ENCODE measurements around the gene MGA.
A peak's percentile ranks its signal among the peaks of the same experiment; 100 is the strongest.

Gene MGA

DNA sequence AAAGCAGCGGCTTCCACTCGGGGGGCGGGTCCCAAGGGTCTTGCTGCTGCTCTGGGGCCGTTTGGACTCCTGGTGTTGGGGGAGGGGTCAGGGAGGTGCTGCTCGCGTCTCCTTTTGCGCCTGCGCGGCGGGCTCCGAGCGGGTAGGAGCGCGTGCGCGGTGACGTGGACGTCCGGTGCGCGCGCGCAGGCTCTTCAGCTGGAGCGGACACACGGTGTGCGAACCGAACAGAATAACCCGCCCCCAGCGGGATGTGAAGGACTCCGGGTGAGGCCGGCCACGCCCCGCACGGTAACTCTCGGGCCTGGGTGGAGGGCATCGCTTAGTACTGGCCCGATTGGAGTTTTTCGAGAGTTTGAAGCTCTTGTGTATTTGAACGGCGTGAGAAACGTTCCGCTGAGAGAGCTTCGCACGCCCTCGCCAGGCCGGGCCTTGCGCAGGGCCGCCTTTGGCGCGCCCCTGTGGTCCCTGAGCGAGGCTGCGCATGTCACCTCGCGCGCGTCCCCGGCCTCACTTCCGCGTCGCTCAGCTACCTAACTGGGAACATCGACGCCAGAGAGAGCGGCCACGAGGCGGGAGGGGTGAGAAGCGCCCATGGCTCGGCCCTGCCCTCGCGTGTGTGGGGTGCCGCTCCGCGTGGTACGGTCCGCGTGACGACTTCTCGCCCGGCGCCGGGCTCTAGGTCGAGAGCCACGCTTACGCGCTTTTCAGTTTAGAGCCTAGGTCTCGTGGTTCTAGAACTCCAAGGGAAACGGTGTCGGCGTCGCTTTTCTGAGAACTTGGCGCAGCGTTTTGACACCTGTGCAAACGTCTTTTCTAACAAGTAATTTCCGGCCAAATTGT is at the start of gene MGA:
MGA (plus strand) TSS at position 171 of the 843 bp plus-strand sequence.
- Histone ChIP-seq H3K4me1 (ENCODE audit: control insufficient read depth in 1 of 2, insufficient read depth in 1 of 2, low read depth in 1 of 2, low read length in 1 of 2) (peaks cover 22 to 25% of the 10 kb centered on the region in 2 experiments), H3K27ac (peak within 1 kb of the TSS; percentile 93), H3K9me3 (no peaks in the 10 kb centered on the region), H3K4me3 (ENCODE audit: low read depth in 1 of 2, low read length in 1 of 2) (peak within 1 kb of the TSS; percentile 77 to 96), H3K27me3 (no peaks in the 10 kb centered on the region), H3K36me3 (no peaks in the 10 kb centered on the region)
- peak; percentile 27 for TF ChIP-seq CTCF (IDR thresholded peaks at IDR 0.05)

DNA sequence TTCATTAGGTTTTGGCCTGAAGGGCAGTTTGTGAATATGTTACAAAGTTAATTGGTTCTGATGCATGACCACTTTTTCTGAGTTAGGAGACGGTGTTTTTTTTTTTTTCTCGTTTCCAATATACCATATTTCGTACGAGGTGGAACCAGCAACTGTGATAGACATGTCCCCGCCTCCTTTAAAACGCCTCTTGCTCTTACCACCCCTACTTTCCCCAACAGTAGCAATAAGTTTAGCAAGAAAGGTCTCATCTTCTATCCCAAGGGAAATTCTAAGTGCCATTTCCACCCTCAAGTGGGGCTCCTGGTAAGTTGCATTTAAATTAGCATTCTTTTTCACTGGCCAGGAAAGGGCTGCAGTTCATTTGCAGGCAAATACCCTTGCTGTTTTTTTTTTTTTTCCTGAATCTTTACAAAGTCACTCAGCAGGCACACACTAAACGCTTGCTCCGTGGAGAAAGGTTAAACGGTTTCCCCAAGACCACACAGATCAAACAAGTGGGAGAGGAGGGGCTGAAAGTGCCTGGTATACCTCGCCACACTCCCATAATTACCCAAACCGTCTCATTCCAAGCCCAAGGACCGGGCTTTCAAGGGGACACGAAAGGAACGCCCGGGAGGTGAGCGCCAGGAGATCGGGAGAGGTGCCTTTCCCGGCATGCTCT is 39.5 kb upstream of the MGA start:
- TF ChIP-seq CTCF (IDR thresholded peaks at IDR 0.05) = no peak
- no peaks in the 10 kb centered on the region for H3K36me3 ChIP-seq
- no peaks in the 10 kb centered on the region for H3K9me3 ChIP-seq
- peaks cover 25% of the 10 kb centered on the region for H3K27me3 ChIP-seq
- peak overlapping the region; percentile 76 for H3K27ac ChIP-seq
- peaks cover 9 to 18% of the 10 kb centered on the region in 2 experiments for H3K4me1 ChIP-seq (ENCODE audit: control insufficient read depth in 1 of 2, insufficient read depth in 1 of 2, low read depth in 1 of 2, low read length in 1 of 2)
- peak overlapping the region; percentile 71 to 89 for H3K4me3 ChIP-seq (ENCODE audit: low read depth in 1 of 2, low read length in 1 of 2)

DNA sequence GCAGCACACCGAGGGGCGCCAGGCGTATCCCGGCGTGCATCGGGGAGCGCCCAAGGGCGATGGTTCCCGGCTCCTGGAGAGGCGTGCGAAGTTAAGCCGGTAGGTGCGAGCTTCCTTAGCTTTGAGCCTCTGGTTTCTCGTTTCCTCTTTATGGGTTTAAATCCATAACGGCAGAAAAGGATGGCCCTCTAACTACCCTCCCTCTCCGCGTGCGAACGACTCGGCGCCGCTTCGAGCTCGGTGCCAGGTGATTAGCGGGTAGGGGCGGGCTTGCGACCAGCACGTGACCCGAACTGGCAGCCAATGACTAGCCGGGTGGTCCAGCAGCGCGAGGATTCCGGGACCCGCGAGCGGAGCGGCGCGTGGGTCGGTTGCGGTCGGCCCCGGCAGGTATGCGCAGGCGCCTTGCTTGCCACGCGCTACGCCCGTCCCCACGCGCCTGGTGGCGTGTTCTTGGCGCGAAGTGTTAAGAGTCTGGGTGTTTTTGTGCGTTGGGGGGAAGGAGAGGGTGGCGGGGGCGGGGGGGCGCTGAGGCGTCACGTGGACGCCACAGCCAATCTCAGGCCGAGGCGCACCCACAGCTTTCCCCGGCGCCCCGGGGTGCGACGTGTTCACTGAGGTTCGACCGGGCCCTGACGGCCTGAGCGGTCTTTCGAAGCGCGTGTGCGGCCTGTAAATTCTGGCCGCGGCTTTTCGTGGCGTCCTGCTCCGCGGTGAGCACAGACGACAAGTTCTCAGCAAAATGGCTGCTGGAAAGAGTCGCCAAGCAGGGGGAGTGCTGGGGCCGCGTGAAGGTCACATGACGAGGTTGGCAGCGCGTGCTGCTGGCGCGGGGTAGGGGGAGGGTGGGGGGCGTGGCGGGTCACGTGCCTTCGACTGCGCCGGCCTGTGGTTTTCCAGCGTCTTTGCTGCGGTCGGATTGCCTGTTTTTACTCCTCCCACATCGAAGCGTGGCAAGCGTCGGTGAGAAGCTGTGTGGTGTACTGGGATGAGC is 38.7 kb upstream of the MGA start:
- Histone ChIP-seq H3K4me3 (ENCODE audit: low read depth in 1 of 2, low read length in 1 of 2) (peak overlapping the region; percentile 71 to 89), H3K4me1 (ENCODE audit: control insufficient read depth in 1 of 2, insufficient read depth in 1 of 2, low read depth in 1 of 2, low read length in 1 of 2) (peaks cover 9 to 18% of the 10 kb centered on the region in 2 experiments), H3K27ac (peak overlapping the region; percentile 76), H3K9me3 (no peaks in the 10 kb centered on the region), H3K36me3 (no peaks in the 10 kb centered on the region), H3K27me3 (peaks cover 25% of the 10 kb centered on the region)
- TF ChIP-seq CTCF (IDR thresholded peaks at IDR 0.05) = no peak

DNA sequence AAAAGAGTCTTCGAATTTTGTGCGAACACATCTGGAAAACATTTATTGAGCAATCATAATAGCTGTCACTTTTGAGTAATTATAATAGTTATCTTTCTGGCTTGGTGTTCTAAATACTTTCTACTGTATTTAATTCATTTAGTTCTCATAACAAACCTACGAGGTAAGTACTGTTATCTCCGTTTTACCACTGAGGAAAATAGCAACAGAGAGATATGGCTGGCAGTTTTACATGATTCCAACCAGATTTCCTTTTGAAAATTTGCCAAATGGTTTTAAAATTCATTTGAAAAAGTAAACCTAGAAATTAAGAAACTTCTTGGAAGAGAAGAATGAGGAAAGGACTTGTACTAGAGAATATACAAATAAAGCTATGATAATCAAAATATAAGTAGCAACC is 37.3 kb upstream of the MGA start:
- H3K4me3 ChIP-seq (ENCODE audit: low read depth in 1 of 2, low read length in 1 of 2) = no peak overlapping the region

More for the DNA sequence above, 37.3 kb upstream of the MGA start:
- no peaks in the 10 kb centered on the region for H3K36me3 ChIP-seq
- H3K27ac ChIP-seq = no peak overlapping the region
- H3K27me3 ChIP-seq = peaks cover 25% of the 10 kb centered on the region
- no peaks in the 10 kb centered on the region for H3K9me3 ChIP-seq
- no peak for TF ChIP-seq CTCF (IDR thresholded peaks at IDR 0.05)
- H3K4me1 ChIP-seq (ENCODE audit: control insufficient read depth in 1 of 2, insufficient read depth in 1 of 2, low read depth in 1 of 2, low read length in 1 of 2) = peaks cover 9 to 18% of the 10 kb centered on the region in 2 experiments

Measured in neutrophil (primary cell).